Nephron progenitor cell (in vitro differentiated cells): ENCODE data around the gene WNT9B.

ENCODE experiments used
- DNase-seq: peaks from one replicate; pipeline ENCODE4 v3.0.0; 2021
- H3K27ac Mint-ChIP-seq: 2 replicates; pipeline ENCODE4 v1.8.0; 2021; ENCODE audit warnings: mild to moderate bottlenecking, moderate library complexity, mixed read lengths
- H3K27me3 Mint-ChIP-seq: 2 replicates; pipeline ENCODE4 v1.8.0; 2021; ENCODE audit warnings: mild to moderate bottlenecking, low read depth, mixed read lengths; ENCODE audit not compliant: poor library complexity
- H3K36me3 Mint-ChIP-seq: 2 replicates; pipeline ENCODE4 v1.8.0; 2021; ENCODE audit warnings: low read depth, mixed read lengths
- H3K4me1 Mint-ChIP-seq: 2 replicates; pipeline ENCODE4 v1.8.0; 2021; ENCODE audit warnings: mixed read lengths
- H3K4me3 Mint-ChIP-seq: 2 replicates; pipeline ENCODE4 v1.8.0; 2021; ENCODE audit warnings: mild to moderate bottlenecking, moderate library complexity, mixed read lengths
- H3K9me3 Mint-ChIP-seq: 2 replicates; pipeline ENCODE4 v1.8.0; 2021; ENCODE audit warnings: mild to moderate bottlenecking, moderate library complexity, mixed read lengths
- CTCF ChIP-seq: fragments of 200-600 bp; sonication (generic); IDR thresholded peaks from 2 replicates; pipeline ENCODE4 v1.5.0; 2021; ENCODE audit warnings: antibody characterized with exemption

WNT9B gene

GRCh38 chr17:46908068-46908737 is 56.8 kb downstream of the WNT9B start:
- Mint-ChIP-seq H3K4me1 (peaks cover 10% of the 10 kb centered on the region), H3K27me3 (peaks cover 43% of the 10 kb centered on the region), H3K4me3 (no peak overlapping the region), H3K27ac (no peak overlapping the region), H3K36me3 (no peaks in the 10 kb centered on the region), H3K9me3 (no peaks in the 10 kb centered on the region)
- no peak for DNase-seq
- no peak for TF ChIP-seq CTCF

- H3K4me3 Mint-ChIP-seq = no peak overlapping the region
- H3K9me3 Mint-ChIP-seq = no peaks in the 10 kb centered on the region
- no peaks in the 10 kb centered on the region for H3K36me3 Mint-ChIP-seq
- peaks cover 51% of the 10 kb centered on the region for H3K27me3 Mint-ChIP-seq
- peaks cover 8% of the 10 kb centered on the region for H3K4me1 Mint-ChIP-seq
- no peak for DNase-seq
- no peak for TF ChIP-seq CTCF
- H3K27ac Mint-ChIP-seq = no peak overlapping the region
These were observed 59.0 kb downstream of the WNT9B start for GRCh38 chr17:46910179-46910927.

- peaks cover 51% of the 10 kb centered on the region for H3K27me3 Mint-ChIP-seq
- no peak for TF ChIP-seq CTCF
- no peak for DNase-seq
- no peaks in the 10 kb centered on the region for H3K4me1 Mint-ChIP-seq
- no peaks in the 10 kb centered on the region for H3K9me3 Mint-ChIP-seq
- no peak overlapping the region for H3K4me3 Mint-ChIP-seq
- no peaks in the 10 kb centered on the region for H3K36me3 Mint-ChIP-seq
- H3K27ac Mint-ChIP-seq = no peak overlapping the region
These were observed 59.9 kb downstream of the WNT9B start for GRCh38 chr17:46911311-46911710.

GRCh38 chr17:46915596-46915995 is 64.2 kb downstream of the WNT9B start:
- no peak for TF ChIP-seq CTCF
- H3K4me3 Mint-ChIP-seq = no peak overlapping the region
- no peaks in the 10 kb centered on the region for H3K4me1 Mint-ChIP-seq
- H3K36me3 Mint-ChIP-seq = no peaks in the 10 kb centered on the region
- no peak for DNase-seq
- H3K27me3 Mint-ChIP-seq = peaks cover 56% of the 10 kb centered on the region
- peaks cover 4% of the 10 kb centered on the region for H3K9me3 Mint-ChIP-seq
- H3K27ac Mint-ChIP-seq = no peak overlapping the region

- Mint-ChIP-seq H3K36me3 (no peaks in the 10 kb centered on the region), H3K9me3 (peaks cover 4% of the 10 kb centered on the region), H3K27ac (no peak overlapping the region), H3K4me1 (no peaks in the 10 kb centered on the region), H3K4me3 (no peak overlapping the region), H3K27me3 (peaks cover 56% of the 10 kb centered on the region)
- no peak for TF ChIP-seq CTCF
- no peak for DNase-seq
These were observed 64.8 kb downstream of the WNT9B start for GRCh38 chr17:46916211-46916610.

- Mint-ChIP-seq H3K27ac (no peak overlapping the region), H3K4me3 (no peak overlapping the region), H3K4me1 (no peaks in the 10 kb centered on the region), H3K27me3 (peaks cover 54% of the 10 kb centered on the region), H3K9me3 (peaks cover 4% of the 10 kb centered on the region), H3K36me3 (no peaks in the 10 kb centered on the region)
- no peak for DNase-seq
- TF ChIP-seq CTCF = no peak
These were observed 65.2 kb downstream of the WNT9B start for GRCh38 chr17:46916623-46917022.
